ENCODE results near the gene PDCD4.
"Not testable (repeated sequence)": the region's sequence is repeated elsewhere in the genome, so short reads cannot be mapped to it uniquely, and the experiment has no call there.

The PDCD4 gene

DNA sequence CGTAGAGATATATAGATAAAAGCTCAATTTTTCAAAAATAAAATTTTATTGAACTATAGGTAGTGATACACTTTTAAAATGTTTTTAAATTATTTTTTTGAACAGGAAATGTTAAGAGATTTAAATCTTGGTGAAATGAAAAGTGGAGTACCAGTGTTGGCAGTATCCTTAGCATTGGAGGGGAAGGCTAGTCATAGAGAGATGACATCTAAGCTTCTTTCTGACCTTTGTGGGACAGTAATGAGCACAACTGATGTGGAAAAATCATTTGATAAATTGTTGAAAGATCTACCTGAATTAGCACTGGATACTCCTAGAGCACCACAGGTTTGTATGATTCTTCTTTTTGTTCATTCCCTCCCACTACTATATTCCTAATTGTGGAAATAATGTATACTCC is 15.8 kb downstream of the PDCD4 start:
- no peak for DNase-seq

DNA sequence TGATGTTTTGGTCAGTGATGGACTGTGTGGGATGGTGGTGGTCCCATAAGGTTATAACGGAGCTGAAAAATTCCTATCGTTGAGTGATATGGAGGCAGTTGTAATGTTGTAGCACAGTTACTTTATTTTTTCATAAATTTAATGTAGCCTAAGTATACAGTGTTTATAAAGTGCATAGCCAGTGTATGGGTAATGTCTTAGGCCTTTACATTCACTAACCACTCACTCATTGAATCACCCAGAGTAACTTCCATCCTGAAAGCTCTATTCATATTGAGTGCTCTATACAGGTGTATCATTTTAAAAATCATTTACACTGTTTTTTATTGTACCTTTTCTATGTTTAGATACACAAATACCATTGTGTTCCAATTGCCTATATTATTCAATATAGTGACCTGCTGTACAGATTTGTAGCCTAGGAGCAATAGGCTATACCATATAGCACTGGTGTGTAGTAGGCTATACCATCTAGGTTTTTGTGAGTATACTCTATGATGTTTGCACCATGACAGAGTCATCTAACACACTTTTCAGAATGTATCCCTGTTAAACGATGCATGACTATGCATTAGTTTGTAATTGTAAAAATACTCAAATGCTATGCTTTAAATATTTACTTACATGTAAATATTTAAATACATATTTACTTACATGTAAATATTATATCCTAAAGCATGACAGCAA is 21.0 kb downstream of the PDCD4 start:
- DNase-seq = no peak

DNA sequence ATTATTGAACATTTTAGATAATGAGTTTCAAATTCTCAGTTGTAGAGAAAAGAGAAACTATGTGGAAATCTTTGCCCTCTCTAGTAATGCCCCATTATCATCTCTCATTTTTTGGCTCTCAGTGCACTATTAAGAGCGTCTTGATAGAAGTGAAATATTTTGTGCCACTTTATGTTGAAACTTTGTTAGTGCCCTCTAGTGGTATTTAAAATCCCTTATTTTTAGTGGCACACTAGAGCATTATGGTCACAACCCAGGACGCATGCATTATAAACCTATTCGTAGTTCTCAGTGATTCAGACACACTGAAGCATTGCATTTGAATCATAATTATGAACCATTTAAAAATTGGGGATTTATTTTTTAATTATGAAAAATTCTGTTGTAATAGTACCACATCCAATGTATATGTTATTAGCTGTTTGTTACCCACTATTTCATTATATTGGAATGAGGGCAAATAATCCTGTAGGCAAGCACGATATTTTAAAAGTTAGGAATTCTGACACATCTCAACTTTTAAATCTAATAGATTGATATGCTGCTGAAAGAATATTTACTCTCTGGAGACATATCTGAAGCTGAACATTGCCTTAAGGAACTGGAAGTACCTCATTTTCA is 21.9 kb downstream of the PDCD4 start:
- DNase-seq = no peak

DNA sequence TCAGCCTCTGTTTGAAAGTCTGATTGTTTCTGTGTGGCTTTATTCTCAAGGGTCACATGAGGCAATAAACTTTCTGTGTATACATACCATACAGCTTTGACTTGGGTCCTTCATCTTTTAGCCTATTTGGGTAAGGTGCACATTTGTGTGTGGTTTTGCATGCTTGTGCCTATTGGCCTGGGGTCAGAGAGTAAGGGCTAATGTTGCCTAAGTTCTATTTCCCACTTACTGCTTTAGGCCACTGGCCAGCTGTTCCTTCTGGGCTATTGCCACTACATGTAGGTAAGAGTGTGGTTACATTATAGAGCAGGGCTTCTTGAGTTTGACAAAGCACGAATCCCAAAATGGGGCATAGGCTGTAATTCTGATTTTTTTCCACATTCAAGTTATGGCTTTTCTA is 25.5 kb downstream of the PDCD4 start:
- no peak for DNase-seq

DNA sequence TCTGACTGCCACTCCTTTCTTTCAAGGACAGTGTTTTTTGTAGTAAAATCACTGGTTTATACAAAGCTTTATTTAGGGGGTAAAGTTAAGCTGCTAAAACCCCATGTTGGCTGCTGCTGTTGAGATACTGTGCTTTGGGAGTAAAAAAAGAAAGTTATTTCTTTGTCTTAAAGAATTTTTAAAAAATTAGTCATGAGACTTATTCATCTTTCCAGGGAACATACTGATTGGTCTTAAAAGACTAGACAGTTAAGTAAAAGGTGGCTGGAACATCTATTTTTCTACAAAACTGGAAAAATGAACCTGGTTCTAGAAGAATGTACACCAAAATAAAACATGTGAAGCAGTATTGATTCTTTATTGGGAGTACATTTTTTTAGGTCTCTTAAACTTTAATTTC is 26.7 kb downstream of the PDCD4 start:
- no peak for DNase-seq

DNA sequence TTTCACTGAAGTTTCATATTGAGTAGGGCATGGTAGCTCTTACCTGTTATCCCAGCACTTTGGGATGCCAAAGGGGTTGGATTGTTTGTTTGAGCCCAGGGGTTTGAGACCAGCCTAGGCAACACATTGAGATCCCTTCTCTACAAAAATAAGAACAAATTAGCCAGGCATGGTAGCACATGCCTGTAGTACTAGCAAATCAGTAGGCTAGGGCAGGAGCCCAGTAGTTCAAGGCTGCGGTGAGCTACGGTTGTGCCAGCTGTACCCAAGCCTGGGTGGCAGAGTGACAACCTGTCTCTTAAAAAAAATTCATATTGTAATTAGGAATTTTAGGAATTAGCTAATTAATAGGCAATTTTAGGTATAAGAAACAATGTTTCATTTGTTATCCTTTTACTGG is 29.3 kb downstream of the PDCD4 start:
- no peak for DNase-seq

DNA sequence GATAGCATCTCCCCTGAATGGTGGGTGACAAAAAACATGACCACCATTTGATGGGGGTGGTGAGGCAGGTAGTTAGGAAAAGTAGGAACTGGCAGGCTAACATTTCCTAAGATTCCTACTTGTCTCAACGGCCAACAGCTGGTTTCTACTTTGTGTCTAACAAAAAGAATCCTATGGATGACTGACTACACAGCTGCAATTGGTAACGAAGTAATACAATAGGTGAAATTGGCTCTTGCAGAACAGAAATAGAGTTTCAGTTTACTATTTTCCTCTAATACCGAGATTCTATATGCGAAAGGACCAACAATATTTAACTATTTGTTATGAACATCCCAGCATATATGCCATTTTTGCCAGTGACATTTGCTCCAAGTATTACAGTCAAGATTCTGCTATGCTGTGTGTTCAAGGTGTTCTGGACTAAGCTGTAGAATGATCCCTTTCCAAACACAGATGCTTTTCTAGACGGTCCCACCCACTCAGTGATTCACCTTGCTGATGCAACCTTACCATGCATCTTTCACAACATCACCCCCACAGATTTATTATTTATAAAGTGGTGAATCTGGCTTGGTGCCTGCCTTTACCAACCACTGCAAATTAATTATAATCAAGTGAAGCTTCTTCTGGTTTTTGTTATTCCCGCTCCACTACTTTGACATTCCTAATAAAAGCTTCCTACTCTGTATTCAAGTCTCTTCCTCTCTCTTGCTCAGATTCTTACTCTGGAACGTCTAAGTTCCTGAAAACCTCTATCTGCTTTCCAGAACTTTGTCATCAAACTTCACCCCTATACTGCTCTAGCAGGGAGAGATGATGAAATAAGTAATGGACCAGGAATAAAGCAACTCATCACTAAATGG is 30.5 kb downstream of the PDCD4 start:
- peak; percentile 20 for DNase-seq

DNA sequence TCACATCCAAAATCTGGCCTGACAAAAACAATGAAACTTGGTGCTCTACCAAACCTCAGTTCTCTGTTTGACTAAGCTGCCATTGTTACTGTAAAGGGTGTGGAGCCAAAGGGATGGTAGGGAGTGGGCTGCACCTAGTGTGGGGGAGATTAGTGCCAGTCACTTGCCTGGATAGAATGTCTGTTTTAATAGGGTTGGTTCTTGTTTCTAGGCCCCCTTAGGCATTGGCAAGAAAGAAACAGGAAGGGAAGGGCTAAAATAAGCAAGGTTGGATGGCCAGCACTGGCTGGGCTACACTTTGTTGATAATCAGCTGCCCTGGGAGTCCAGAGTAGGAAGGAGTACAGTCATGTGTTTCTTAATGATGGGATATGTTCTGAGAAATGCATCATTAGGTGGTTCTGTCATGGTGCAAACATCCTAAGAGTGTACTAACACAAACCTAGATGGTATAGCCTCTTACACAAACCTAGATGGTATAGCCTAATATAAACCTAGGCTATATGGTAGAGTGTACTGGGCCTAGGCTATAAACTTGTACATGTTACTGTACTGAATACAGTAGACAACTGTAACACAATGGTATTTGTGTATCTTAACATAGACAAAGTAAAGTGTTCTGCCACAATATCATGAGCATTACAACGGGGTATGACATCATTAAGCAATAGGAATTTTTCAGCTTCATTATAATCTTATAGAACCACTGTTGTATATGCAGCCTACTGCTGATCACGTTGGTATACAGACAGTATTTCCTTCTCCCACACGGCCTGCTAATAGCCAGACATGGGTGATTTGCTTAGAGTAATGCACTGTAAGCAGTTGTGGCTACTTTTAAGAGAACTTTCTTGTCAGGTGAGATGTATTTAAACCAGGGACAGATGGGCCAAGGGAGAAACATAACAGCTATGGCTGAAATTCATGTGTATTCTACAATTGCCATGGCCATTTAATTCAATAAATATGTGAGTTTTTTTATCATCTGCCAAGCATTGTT is 31.9 kb downstream of the PDCD4 start:
- no peak for DNase-seq

DNA sequence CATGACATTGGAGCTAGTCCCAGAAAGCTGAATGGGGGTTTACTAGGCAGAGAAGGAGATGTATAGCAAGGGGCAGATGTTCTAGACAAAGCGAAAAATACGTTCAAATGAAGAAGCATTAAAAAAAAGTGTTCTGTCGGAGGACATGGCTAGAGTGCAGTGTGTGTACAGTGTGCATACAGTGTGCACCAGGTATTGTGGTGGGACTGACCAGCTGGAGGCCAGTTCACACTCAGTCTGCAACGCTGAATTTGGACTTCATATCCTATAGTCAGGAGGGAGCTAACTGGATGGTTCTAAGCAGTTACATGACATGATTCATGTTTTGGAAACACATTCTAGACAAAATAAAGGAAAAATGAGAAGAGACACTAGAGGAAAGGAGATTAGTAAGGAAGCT is 38.4 kb downstream of the PDCD4 start:
- no peak for DNase-seq

DNA sequence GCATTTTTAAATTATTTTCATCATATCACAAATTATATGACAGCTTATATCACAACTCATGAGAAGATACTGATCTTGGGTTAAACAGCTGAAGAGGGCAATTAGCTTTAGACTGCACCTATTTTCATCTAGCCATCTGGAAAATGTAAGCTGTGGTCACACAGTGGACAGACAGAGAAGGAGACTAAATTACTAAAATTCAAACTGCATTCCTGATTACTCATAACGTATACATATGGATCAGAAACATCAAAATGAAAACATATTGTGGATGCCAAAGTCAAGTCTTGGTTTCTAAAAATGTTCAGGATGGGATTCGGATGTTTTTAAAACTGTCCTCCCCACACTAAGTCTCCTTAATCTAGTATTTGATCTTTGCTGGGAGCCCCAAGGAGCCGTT is 40.6 kb downstream of the PDCD4 start:
- DNase-seq = no peak

DNA sequence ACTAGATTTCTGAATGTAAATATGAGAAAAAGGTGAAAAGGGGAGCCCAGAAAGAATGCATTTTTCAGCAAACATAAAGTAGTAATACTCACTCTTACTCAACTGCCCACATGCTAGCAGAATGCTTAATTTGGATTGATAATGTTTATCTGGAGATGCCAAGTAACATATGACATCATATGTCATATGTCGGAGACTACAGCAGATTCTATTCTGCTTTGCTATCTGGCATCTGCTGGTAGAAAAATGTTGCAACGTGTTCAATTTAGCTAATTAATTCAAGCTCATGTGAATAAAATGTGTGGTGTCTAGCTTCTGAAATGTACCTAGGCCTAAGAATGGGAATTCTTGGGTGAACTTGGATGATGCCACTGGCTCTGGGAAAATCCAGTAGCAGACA is 42.7 kb downstream of the PDCD4 start:
- DNase-seq = no peak

DNA sequence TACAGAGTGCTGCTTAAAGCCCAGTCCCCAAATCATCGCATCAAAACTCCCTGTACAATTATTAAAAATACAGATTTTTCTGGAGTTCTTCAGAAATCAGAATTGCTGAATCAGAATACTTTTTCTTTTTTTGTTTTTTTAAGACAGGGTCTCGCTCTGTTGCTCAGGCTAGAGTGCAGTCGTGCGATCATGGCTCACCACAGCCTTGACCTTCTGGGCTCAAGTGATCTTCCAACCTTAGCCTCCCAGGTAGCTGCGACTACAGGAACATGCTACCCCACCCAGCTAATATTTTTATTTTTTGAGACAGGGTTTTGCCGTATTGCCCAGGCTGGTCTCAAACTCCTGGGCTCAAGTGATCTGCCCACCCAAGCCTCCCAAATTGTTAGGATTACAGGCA is 43.3 kb downstream of the PDCD4 start:
- no peak for DNase-seq

DNA sequence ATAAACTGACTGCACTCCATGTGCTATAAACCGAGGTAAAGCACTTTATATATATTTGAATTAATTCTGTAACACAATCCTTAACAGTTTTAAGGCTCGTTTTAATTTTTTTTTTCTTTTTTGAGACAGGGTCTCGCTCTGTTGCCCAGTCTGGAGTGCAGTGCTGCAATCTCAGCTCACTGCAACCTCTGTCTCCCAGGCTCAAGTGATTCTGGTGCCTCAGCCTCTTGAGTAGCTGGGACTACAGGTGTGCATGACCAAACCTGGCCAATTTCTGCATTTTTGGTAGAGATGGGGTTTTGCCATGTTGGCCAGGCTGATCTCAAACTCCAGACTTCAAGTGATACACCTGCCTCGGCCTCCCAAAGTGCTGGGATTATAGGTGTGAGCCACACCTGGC is 43.9 kb downstream of the PDCD4 start:
- not testable (repeated sequence) for DNase-seq

DNA sequence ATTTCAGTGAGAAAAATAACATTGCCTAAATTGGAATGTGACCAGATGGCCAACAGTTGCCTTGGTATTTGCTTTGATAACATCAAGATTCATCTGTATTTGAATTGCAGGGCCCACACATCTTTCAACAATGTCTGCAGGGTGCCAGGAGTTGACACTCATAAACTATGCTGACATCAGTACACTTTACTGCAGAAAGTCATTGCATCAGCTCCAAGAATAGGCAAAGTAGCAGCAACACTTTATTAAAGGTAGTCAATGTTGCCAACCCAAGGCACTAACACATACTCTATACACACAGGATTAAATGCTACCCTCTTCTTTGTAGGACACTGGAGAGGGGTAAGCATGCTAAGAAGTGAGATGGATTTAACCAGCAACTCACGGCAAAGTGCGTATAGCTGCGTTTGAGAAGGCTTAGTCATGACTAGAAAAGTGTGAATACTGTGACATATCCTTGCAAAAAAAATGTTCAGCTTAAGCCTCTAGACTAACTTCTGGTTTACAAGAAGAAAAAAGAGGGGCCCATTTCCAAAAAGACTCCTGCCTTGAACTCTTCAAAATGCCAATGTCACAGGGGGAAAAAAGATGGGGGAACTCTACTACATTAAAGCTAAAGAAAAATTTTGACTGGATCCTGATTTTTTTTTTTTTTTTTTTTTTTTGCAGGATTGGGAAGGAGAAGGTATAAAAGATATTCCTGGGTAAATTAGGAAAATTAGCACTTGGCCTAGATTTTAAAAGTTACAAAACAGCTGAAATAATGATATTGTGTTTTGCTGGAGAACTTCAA is 45.0 kb downstream of the PDCD4 start:
- DNase-seq = no peak

DNA sequence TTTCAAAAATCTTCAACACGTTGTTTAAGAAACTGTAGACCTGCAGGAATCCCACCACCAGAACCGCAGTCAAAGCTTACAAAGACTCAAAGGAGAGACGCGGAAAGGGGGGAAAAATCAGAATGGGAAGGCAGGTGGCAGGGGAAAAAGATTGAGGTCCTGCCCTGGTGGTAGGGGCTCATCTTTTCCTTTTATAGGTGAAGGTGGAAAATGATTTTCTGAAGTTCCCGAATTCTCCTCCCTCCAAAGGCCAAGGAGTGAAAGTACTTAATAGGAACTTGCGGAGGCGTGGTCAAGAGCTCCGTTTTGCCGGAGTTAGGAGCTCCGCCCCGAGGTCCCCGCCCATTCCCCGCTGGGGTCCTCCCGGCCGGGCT is 46.5 kb downstream of the PDCD4 start:
- DNase-seq = peak; percentile 93

DNA sequence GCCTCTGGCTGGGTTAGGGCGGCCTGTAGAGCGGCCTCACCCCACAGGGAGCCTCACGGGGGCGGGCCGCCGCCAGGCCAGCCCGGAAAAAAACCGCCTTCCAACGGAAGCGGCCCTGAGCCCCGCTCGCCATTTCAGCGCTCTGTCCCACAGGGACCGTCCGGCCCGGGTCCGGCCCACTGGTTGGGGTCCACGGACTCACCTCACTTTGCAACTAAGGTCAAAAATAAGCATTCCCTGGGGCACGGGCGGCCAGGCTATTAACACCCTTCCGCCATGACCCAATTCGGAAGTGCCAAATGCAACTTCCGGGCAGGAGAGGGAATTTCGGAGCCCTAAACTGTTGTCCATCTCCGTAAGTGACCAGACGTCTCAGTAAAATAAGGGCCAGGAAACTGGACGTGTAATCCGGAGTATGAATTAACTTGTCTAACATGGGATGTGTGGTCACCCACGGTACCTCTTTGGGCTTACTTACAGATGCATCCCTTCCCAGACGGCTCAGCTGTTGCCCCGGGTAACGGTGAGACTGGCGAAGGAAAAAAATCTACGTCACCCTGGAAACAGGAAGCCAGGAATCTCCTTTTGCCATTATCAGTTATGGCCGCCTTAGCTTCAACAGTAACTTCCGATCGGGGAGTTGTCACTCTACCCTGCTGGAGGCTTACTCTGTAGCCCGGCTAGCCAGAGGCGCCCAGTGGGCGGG is 47.1 kb downstream of the PDCD4 start, which contains the start of gene BBIP1:
TSS of gene BBIP1 (minus strand) at position 538 of the 706 bp plus-strand sequence. CDS start 1,023 bp downstream, outside the sequence.
- DNase-seq = no peak

DNA sequence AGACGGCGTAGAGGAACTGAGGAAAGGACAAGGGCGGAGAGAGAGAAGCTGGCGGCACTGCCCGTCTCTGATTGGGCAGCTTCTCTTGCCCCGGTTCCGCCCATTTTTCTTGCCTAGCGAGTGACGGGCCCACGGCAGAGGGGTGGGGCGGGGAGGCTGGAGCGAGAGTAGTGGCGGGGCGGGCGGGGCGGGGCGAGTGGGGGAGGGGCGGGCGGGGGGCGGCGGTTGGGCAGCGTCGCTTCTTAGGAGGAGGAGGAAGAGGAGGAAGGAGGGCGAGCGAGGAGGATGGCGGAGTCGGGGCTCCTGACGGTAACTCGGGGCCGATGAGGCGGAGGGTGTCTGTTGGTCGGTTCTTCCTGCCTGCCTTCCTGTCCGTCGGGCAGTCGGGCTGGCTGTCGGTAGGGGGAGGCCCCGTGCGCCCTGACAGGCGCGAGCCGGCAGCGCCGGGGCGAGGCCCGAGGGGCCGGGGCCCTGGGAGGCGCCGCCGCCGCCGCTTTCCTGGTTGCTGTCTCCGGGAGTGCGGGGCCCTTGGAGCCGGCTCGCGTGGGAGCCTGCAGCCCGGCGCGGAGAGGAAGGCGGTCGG is 47.7 kb downstream of the PDCD4 start, which contains the start of gene SHOC2:
TSS of gene SHOC2 (plus strand) at position 256 of the 583 bp plus-strand sequence. CDS start 44,755 bp downstream, outside the sequence.
- DNase-seq = peak; percentile 98

DNA sequence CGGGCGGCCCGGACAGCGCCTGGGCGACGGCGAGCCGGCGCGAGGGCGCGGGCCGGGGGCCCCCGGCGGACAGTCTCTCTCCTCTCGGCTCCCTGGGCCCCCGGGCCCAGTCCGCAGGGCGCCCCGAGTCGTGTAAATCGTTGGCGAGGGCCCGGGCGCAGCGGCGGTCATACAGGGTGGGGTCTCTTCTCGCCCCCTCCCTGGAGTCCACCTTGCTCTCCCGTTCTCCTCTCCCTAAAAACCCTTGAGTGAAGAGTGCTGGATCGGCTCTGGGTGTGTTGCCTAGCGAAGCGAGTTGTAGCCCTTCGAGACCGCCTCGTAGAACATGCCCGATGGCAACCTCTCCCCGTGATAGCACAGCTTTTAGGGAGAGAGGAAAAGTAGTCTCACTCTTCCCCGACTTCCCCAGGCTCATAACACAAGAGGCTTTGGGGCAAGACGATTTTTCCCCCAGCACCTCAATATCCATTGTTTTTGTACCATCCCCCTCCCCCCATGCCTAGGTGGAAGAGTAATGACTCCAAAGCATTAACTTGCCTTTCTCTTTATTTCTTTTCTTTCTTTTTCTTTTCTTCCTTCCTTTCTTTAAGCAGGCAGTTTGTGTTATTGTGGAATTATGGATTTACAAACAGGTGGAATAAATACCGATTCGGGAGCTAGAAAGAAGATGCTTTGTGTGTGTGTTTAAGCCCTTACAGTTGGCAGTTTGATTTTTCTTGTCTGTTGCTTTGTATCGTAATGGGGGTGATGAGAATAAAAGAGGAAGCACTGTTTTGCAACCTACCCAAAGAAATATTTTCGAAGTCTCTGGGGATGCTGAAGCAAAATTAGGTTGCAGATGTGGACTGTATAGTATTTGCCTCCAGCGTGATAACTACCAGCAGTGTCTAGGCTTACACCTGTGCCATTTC is 48.5 kb downstream of the PDCD4 start:
- no peak for DNase-seq

DNA sequence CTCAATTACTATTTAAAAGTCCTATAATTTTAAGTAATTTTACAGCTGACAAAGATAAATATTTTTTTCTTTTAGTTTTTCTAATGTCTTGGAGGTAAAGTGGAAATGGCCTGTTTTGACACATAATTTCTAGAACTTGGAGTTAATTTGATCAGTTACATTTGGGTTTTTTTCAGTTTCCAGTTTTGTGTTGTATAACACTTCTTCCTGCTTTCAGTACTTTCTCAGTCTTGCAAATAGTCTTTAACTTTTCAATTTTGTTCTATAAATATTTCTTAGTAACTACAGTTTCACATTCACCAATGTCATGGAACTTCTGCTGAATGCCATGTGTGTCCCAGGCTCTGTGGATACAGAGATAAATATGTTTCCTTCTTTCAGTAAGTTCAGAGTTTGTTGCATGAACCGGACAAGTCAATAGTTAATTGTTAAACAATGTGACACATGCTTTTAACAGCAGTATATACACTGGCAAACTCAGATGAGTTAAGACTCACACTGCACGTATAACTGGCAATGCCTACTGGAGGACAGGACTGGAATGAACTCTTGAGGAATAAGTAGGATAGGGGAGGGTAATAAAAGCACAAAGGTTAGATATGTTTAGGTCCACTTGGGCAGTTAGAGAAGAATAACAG is 52.2 kb downstream of the PDCD4 start:
- DNase-seq = no peak
